GM13976 (cell line): ENCODE data around the gene CNBD2.
"Not testable (repeated sequence)": the region's sequence is repeated elsewhere in the genome, so short reads cannot be mapped to it uniquely, and the experiment has no call there.

Source experiments
- DNase-seq: peaks from one replicate; pipeline ENCODE4 v3.0.0; 2012; ENCODE audit warnings: low spot score
- CTCF ChIP-seq: IDR thresholded peaks from 2 replicates; pipeline ENCODE4 v1.5.1; 2012; ENCODE audit warnings: borderline replicate concordance, mild to moderate bottlenecking; ENCODE audit not compliant: insufficient read depth; ENCODE audit errors: extremely low read depth, missing control alignments, control extremely low read depth
- in situ Hi-C: fragments of 300-500 bp; cut with MboI; formaldehyde crosslinking; loops from one replicate; pipeline ENCODE4 v1.12.0; 2022; ENCODE audit warnings: low sequenced_read_pairs, mixed read lengths, inconsistent platforms; ENCODE audit not compliant: unreplicated experiment

Gene CNBD2

GRCh38 chr20:36017048-36017951 is 48.9 kb downstream of the CNBD2 start:
- in situ Hi-C loops, result no loop called here
- DNase-seq, result no peak
- TF ChIP-seq CTCF, result no peak

- in situ Hi-C loops, result no loop called here
- DNase-seq, result no peak
- TF ChIP-seq CTCF, result no peak
Measured at GRCh38 chr20:36018208-36018988, 50.0 kb downstream of the CNBD2 start.

GRCh38 chr20:36026131-36026530 is 57.7 kb downstream of the CNBD2 start:
- DNase-seq, in situ Hi-C loops: not testable (repeated sequence)

GRCh38 chr20:36028106-36028808 is 59.9 kb downstream of the CNBD2 start:
- DNase-seq, result no peak
- in situ Hi-C loops, result no loop called here
- no peak for TF ChIP-seq CTCF

DNA sequence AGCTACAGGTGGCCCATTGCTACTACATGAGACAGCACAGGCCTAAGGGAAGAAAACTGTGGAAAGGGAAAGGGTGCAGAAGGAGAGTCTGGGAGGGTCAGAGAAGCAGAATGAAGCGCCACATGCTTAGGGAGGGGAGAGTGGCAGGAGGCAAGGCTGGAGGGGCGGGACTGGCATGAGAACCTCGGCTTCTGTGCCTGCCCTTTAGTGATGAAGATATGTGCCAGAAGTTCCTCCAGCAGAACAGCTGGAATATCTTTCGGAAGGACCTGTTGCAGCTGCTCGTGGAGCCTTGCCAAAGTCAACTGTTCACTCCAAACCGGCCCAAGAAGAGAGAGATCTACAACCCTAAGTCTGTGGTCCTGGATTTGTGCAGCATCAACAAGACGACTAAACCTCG is 61.8 kb downstream of the CNBD2 start:
- DNase-seq, result no peak
- in situ Hi-C loops, result no loop called here
- TF ChIP-seq CTCF, result no peak

DNA sequence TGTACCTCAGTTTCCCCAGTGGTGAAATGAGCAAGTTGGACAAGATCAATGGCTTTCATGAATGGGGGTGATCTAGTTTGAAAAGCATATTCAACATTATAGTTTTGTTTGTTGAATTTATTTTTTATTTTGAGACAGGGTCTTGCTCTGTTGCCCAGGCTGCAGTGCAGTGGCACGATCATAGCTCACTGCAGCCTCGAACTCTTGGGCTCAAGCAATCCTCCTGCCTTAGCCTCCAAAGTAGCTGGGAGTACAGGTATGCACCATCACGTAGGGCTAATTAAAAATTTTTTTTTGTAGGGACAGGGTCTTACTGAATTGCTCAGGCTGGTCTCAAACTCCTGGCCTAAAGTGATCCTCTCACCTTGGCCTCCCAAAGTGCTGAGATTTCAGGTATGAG is 63.4 kb downstream of the CNBD2 start:
- no peak for TF ChIP-seq CTCF
- in situ Hi-C loops, result no loop called here
- no peak for DNase-seq

- in situ Hi-C loops, result no loop called here
- no peak for DNase-seq
- no peak for TF ChIP-seq CTCF
Measured at GRCh38 chr20:36034875-36035274, 66.5 kb downstream of the CNBD2 start.
